Ureter (tissue), 1 donor: ENCODE data around the gene GRIN1. TPM values are rescaled to one million over a fixed set of nuclear protein-coding genes. Genes with fewer than 3 reads are reported as not detected.

Source experiments
- DNase-seq: peaks from one replicate; pipeline ENCODE4 v3.0.0-alpha.2; 2020; ENCODE audit warnings: low spot score
- total RNA-seq: library from RNA; stranded (reverse); gene quantifications from one replicate; pipeline ENCODE4 v1.2.4, GENCODE V29; 2023
- donor health status: DM: yes; HTN: yes; CAD: no.

GRIN1 gene
- 0.21 TPM for total RNA-seq

GRCh38 chr9:137138722-137139467, at the start of gene GRIN1:
GRIN1 (plus strand) TSS chr9:137139154; CDS start chr9:137139487, 333 bp downstream.
- DNase-seq = no peak

GRCh38 chr9:137089232-137089947, 49.6 kb upstream of the GRIN1 start:
- DNase-seq = no peak

- no peak for DNase-seq
Observed at GRCh38 chr9:137095664-137096517, 43.1 kb upstream of the GRIN1 start.

GRCh38 chr9:137096785-137097546, 42.0 kb upstream of the GRIN1 start:
- no peak for DNase-seq

- DNase-seq = no peak
Observed at GRCh38 chr9:137097761-137098462, 41.0 kb upstream of the GRIN1 start.

- no peak for DNase-seq
Observed at GRCh38 chr9:137099231-137099630, 39.7 kb upstream of the GRIN1 start.

- DNase-seq = no peak
Observed at GRCh38 chr9:137103206-137103999, 35.6 kb upstream of the GRIN1 start.

GRCh38 chr9:137105814-137106661, 32.9 kb upstream of the GRIN1 start:
- no peak for DNase-seq

GRCh38 chr9:137106662-137107250, 32.2 kb upstream of the GRIN1 start:
- DNase-seq = no peak

GRCh38 chr9:137107312-137107921, 31.5 kb upstream of the GRIN1 start:
- DNase-seq = no peak

GRCh38 chr9:137107982-137108381, 31.0 kb upstream of the GRIN1 start:
- no peak for DNase-seq

GRCh38 chr9:137108608-137109249, 30.2 kb upstream of the GRIN1 start:
- no peak for DNase-seq

GRCh38 chr9:137109250-137110146, 29.5 kb upstream of the GRIN1 start:
- no peak for DNase-seq

GRCh38 chr9:137110147-137110910, 28.6 kb upstream of the GRIN1 start:
- DNase-seq = no peak

GRCh38 chr9:137110911-137111787, 27.8 kb upstream of the GRIN1 start:
- DNase-seq = no peak
